Astrocyte (in vitro differentiated cells and primary cell): ENCODE data around the gene SDF2L1.
"Not testable (repeated sequence)": the region's sequence is repeated elsewhere in the genome, so short reads cannot be mapped to it uniquely, and the experiment has no call there.

ENCODE experiments used
- CTCF ChIP-seq: IDR thresholded peaks from 2 replicates; pipeline ENCODE4 v1.5.1; 2011; ENCODE audit warnings: low read depth, mild to moderate bottlenecking, inconsistent platforms, low read length, moderate library complexity; ENCODE audit not compliant: insufficient read depth
- EZH2 ChIP-seq: IDR thresholded peaks from 2 replicates; pipeline ENCODE4 v1.6.1; 2012; ENCODE audit warnings: mild to moderate bottlenecking, low read length, inconsistent platforms; ENCODE audit not compliant: insufficient read depth

GRCh38 chr22:21692856-21693255, 50.8 kb downstream of the SDF2L1 start:
- TF ChIP-seq CTCF, EZH2: not testable (repeated sequence)
